ENCODE measurements around the gene HLCS. TPM values are rescaled to one million over a fixed set of nuclear protein-coding genes. Genes with fewer than 3 reads are reported as not detected.

Gene HLCS
- total RNA-seq, 1 donor from 2014 or later = 15.9 TPM

GRCh38 chr21:36767096-36767495 lies 199.4 kb downstream of the HLCS start:
- Mint-ChIP-seq H3K36me3 (ENCODE audit: unreplicated experiment) (peaks cover 9% of the 10 kb centered on the region), H3K9me3 (ENCODE audit: unreplicated experiment) (peaks cover 1% of the 10 kb centered on the region), H3K27ac (ENCODE audit: unreplicated experiment) (no peak overlapping the region), H3K27me3 (ENCODE audit: unreplicated experiment) (peaks cover 5% of the 10 kb centered on the region), H3K4me3 (ENCODE audit: unreplicated experiment) (no peak overlapping the region), H3K4me1 (ENCODE audit: low read depth, unreplicated experiment) (peaks cover 6% of the 10 kb centered on the region)
- TF ChIP-seq CTCF (IDR thresholded peaks at IDR 0.05; ENCODE audit: partially characterized antibody, unreplicated experiment) = no peak
- no peak for DNase-seq

DNA sequence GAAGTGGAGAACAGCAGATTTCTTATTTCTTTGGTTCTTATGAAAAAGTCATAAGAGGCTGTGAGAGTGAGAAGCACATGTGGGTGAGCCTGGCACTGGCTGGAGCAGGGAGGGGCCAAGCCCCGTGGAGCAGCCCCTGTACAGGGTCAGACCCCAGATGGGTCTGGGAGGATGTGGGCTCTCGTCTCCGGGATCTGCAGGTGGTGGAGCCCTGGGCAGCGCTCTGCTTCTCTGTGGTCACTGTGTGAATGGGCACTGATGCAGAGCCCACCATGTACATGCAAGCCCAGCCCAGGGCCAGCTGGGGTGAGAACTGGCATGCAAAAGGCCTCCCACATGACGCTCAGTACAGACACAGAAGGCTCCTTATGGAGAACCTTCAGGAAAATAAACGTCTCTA lies 200.0 kb downstream of the HLCS start:
- Mint-ChIP-seq H3K27ac (ENCODE audit: unreplicated experiment) (no peak overlapping the region), H3K27me3 (ENCODE audit: unreplicated experiment) (peaks cover 6% of the 10 kb centered on the region), H3K36me3 (ENCODE audit: unreplicated experiment) (peaks cover 9% of the 10 kb centered on the region), H3K4me1 (ENCODE audit: low read depth, unreplicated experiment) (peaks cover 6% of the 10 kb centered on the region), H3K4me3 (ENCODE audit: unreplicated experiment) (no peak overlapping the region), H3K9me3 (ENCODE audit: unreplicated experiment) (peaks cover 4% of the 10 kb centered on the region)
- no peak for TF ChIP-seq CTCF (IDR thresholded peaks at IDR 0.05; ENCODE audit: partially characterized antibody, unreplicated experiment)
- no peak for DNase-seq

DNA sequence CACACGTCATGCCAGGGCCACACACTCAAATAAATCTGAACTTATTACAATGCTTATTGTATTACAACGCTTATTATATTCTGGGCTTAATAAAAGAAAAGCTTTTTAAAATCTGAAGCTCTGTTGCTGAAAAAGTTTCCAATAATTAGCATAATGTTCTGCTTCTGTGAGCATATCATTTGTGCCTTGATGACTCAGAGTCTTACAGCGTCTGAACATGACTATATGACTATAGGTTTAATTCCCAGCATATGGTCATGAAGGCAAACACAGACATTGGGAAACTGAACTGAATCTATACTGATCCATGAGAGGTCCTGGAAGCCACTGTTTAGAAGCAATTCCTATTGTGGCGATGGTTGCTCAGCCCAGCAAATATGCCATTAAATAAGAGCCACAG lies 201.2 kb downstream of the HLCS start:
- peaks cover 9% of the 10 kb centered on the region for H3K36me3 Mint-ChIP-seq (ENCODE audit: unreplicated experiment)
- peaks cover 4% of the 10 kb centered on the region for H3K9me3 Mint-ChIP-seq (ENCODE audit: unreplicated experiment)
- H3K27me3 Mint-ChIP-seq (ENCODE audit: unreplicated experiment) = peaks cover 6% of the 10 kb centered on the region
- H3K27ac Mint-ChIP-seq (ENCODE audit: unreplicated experiment) = no peak overlapping the region
- H3K4me1 Mint-ChIP-seq (ENCODE audit: low read depth, unreplicated experiment) = peaks cover 6% of the 10 kb centered on the region
- TF ChIP-seq CTCF (IDR thresholded peaks at IDR 0.05; ENCODE audit: partially characterized antibody, unreplicated experiment) = no peak
- H3K4me3 Mint-ChIP-seq (ENCODE audit: unreplicated experiment) = no peak overlapping the region
- no peak for DNase-seq

DNA sequence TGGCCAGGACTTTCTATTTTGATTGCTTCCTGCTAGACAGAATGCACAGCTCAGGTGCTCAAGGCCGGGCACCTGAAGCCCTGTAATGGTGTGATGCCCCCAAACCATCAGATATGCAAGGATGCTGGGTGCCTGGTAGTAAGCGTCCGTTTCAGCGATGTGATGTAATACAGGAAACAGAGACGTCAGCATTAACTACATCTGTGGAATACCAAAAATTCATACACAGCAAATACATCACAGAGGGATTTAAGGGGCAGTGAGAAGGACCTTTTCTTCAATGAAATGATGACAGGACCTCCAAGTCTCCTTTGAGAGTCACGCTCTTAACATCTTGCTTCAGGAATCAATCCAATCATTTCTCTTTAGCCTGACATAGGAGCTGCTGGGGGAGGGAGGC lies 203.2 kb downstream of the HLCS start:
- no peak for TF ChIP-seq CTCF (IDR thresholded peaks at IDR 0.05; ENCODE audit: partially characterized antibody, unreplicated experiment)
- Mint-ChIP-seq H3K27ac (ENCODE audit: unreplicated experiment) (no peak overlapping the region), H3K9me3 (ENCODE audit: unreplicated experiment) (peaks cover 4% of the 10 kb centered on the region), H3K27me3 (ENCODE audit: unreplicated experiment) (peaks cover 6% of the 10 kb centered on the region), H3K4me3 (ENCODE audit: unreplicated experiment) (no peak overlapping the region), H3K36me3 (ENCODE audit: unreplicated experiment) (peaks cover 9% of the 10 kb centered on the region), H3K4me1 (ENCODE audit: low read depth, unreplicated experiment) (no peaks in the 10 kb centered on the region)
- no peak for DNase-seq

GRCh38 chr21:36762642-36763041 lies 203.8 kb downstream of the HLCS start:
- Mint-ChIP-seq H3K27me3 (ENCODE audit: unreplicated experiment) (peaks cover 6% of the 10 kb centered on the region), H3K27ac (ENCODE audit: unreplicated experiment) (no peak overlapping the region), H3K9me3 (ENCODE audit: unreplicated experiment) (peaks cover 4% of the 10 kb centered on the region), H3K4me3 (ENCODE audit: unreplicated experiment) (no peak overlapping the region), H3K36me3 (ENCODE audit: unreplicated experiment) (peaks cover 8% of the 10 kb centered on the region), H3K4me1 (ENCODE audit: low read depth, unreplicated experiment) (no peaks in the 10 kb centered on the region)
- TF ChIP-seq CTCF (IDR thresholded peaks at IDR 0.05; ENCODE audit: partially characterized antibody, unreplicated experiment) = no peak
- DNase-seq = no peak
